ENCODE results near the gene IDH2.

The IDH2 gene

DNA sequence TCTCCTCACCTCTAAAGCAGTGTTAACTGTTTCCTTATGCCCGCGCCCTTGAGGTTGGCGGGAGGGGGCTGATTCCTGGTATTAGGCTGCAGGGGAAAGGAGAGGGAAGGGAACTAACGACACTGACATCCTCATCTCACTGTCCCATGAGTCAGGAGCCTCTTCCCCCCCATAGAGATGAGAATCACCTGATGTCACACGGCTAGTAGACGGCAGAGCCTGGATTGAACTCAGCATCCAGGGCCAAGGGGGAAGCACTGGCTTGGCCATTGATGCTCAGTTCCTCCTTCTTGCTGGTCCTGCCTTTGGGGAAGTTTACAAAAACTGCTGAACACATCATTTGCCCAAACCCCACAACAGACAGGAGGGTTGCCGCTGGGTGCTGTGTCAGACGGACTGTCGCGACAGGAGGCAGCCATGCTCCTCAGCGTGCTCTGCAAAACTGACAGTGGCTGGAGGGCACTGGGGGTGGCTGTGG, 38.5 kb downstream of the IDH2 start:
- DNase-seq (ENCODE audit: low read depth): no peak

DNA sequence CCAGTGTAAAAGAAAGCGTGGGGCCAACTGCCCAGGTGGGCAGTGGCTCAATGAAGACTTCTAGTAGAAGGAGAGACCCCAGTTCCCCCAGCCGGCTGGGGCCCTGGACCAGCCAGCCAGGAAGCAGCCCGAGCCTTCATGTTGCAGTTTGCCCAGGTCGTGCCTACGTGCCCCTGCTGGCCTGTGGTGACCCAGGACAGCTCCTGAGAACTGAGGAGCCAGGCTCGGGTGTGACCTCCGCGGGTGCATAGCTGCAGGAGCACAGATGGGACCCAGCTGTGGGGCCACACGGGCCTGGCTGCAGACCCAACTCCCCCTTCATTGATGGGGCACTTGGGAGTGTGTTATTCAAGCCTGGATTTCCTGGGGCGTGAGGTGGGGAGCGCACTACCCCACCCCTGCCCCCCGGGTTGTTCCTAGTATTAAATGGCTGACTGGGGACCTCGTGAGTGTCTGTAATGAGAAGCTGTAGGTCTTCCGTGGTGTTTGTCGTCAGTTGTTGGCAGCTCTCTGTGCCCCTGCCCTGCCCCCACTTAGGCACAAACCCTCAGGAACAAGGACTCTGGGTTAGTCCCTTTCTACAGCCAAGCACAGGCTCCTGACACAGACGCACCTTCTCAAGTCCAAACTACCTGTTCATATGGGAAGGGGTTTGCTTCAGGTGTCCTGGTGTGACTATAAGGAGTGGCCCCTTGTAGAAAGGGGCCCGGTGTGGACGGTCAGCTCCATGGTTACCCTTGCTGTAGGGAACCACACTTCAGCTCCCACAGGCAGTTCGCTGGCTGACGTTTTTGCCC, 39.1 kb downstream of the IDH2 start:
- DNase-seq (ENCODE audit: low read depth): no peak

GRCh38 chr15:90062462-90062932, 39.8 kb downstream of the IDH2 start:
- no peak for DNase-seq (ENCODE audit: low read depth)

DNA sequence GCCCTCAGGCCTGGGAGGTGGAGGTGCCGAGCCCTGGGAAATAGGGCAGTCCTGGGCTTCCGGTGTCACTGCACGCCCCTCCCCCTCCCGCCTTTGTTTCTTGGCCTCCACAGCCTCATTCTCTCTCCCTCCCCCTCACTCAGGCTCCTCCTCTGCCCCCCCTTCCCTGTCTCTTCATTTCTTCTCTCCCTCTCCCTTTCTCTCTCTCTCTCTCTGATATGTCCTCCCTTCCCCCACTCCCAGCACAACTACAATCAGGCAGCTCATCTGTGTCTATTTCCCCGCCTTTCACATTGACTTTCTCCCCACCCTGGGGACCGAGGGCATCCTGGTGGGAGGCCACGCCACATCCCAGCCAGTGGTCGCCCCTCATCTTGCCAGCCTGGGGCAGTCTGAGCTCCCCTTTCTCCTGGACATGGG, 40.2 kb downstream of the IDH2 start:
- no peak for DNase-seq (ENCODE audit: low read depth)

DNA sequence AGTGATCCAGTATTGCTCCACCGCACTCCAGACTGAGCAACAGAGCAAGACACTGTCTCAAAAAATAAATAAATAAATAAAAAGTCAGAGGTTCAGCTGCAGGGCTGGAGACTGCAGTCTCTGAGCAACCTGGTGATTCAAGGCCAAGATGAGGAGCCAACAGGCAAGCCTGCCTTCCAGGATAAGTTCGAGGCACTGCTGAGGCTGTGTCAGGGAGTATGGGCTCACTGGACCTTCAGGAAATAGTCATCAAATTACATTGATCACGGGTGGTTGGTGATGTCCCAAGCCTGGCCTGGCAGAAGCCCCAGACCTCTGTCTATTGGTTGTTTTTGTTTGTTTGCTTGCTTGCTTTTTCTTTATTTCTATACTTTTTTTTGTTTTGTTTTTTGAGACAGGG, 41.5 kb downstream of the IDH2 start:
- no peak for DNase-seq (ENCODE audit: low read depth)

DNA sequence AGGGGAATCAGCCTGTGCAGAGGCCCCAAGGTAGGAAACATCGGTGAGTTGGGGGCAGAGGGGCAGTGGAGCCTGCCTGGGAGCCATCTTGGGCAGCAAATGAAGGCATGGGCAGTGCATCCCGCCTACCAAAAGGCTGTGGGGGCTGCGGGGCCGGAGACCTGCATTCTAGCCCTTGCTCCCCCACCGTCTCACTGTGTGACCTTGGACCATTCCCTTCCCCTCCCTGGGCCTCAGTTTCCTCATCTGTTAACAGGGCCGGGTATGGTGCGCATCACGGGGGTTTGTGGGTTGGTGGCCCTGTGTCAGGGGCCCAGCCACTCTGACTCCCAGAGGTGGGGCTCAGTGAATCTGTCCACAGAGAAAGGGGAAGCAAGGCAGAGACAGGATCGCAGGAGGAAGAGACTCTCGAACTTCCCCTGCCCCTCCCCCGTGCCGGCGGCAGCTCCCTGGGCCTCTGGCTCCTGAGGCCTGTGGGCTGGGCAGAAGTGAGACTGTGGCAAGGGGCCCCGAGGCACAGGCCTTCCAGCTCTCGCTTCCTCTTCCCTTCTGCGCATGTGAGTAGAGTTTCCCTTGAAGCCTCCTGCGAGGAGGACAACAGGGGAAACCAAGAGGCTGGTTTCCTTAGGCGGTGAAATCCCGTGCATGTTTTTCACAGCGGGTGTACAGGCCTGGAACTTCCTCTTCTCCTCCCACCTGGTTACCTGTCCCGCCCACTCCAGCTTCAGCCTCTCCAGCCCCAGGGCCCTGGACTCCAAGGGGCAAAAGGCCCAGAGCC, 42.9 kb downstream of the IDH2 start:
- DNase-seq (ENCODE audit: low read depth): peak; percentile 71

- no peak for DNase-seq (ENCODE audit: low read depth)
These were observed 43.5 kb downstream of the IDH2 start for GRCh38 chr15:90058775-90059174.

DNA sequence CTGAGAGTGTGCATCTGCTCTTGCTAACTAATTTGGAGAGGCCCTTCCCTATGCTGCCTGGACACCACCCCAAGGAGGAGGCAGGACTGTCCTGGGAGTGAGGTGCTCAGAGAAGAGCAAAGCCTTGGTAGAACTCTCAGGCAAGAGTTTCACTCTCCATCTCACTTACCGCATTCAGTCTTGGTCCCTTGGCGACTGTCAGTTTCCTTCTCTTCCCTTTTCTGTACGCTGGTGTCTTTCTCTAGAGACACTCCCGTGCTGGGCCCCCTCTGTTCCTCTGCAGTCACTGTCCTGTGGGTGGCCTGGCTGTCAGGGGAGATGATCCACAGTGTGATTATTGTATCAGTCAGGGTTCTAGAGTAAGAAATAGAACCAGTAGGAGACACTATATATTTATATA, 44.0 kb downstream of the IDH2 start:
- no peak for DNase-seq (ENCODE audit: low read depth)

DNA sequence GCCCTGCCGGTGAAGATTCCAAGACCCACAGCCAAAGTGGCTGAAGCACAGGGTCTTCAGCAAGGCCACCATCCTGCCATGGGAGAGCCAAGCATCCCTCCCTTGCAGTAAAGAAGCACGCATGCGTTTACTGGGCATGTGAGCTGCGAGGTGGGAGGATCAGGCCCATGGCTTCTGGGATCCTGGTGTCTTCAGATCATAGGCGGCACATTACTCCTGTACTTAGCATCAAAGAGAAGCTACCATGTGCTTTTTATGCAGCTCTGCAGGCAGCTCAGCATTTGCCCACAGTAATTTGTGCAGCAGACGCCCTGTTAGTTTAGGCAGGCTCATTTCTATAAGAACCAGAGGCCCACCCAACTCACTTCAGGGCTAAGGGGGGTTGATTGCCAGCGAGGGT, 45.7 kb downstream of the IDH2 start:
- DNase-seq (ENCODE audit: low read depth): no peak

- DNase-seq (ENCODE audit: low read depth): no peak
These were observed 47.1 kb downstream of the IDH2 start for GRCh38 chr15:90055182-90055581.

GRCh38 chr15:90054618-90055097, 47.6 kb downstream of the IDH2 start:
- DNase-seq (ENCODE audit: low read depth): no peak

- no peak for DNase-seq (ENCODE audit: low read depth)
These were observed 48.4 kb downstream of the IDH2 start for GRCh38 chr15:90053685-90054466.

DNA sequence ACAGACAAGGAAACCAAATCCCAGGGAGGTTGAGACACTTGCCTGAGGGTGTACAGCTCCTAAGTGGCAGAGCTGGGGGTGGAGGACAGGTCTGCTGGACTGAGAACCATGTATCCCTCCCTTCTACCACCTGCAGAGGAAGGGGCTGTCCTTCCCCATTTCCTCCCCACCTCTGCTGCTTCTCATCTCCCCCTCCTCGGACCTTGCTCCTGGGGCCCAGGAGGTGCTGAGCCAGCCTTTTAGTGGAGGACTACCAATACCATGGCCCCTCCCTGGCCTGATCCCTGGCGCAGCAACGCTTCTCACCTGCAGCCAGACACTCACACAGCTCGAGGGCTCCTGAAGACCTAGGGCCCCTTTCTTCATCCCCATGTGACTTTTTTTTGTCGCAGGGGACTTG, 50.4 kb downstream of the IDH2 start:
- DNase-seq (ENCODE audit: low read depth): no peak

- no peak for DNase-seq (ENCODE audit: low read depth)
These were observed 52.3 kb downstream of the IDH2 start for GRCh38 chr15:90049666-90050604.

DNA sequence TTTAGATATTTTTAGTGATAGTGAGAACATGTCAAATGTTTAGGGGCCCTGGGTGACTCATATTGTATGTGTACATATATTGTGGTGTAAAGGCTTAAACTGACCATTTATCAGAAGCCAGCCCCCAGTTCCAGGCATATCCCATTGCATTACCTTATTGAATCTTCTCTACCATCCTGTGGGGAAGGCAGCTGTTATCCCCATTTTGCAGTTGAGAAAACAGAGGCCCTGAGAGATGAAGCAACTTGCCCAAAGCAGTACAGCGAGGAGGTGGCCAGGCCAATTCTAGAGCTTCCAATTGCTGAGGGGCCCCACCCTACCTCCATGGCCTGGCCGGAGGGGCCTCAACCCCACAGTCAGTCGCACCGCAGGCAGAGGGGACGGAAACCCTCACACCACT, 53.2 kb downstream of the IDH2 start:
- DNase-seq (ENCODE audit: low read depth): no peak

DNA sequence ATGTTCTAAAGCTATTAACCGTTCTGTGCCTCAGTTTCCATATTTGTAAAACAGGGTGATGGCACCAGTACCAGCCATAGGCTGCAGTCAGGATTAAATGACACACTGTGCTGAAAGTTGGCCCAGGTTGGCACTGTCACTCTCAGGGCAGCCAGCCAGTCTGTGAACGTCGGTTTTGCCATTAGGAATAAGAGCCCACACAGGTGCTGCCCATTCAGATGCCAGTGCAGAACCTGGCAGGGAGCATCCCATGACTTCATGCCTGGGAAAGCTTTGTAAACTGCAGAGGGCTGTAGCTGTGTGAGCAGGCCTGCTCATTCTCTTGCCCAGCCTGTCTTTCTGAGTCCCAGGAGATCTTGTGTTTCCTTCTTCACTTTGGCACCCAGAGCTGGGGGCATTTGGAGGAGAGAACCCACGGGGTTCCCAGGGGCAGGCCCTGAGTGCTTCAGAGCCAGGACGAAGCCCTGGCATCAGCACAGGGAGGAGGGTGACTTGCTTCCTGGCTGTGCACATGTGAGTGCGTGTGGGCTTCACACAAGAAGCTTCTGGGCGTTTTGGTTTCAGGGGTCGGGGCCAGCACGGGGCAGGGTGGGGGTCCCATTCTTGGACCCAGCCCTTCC, 54.2 kb downstream of the IDH2 start:
- no peak for DNase-seq (ENCODE audit: low read depth)

DNA sequence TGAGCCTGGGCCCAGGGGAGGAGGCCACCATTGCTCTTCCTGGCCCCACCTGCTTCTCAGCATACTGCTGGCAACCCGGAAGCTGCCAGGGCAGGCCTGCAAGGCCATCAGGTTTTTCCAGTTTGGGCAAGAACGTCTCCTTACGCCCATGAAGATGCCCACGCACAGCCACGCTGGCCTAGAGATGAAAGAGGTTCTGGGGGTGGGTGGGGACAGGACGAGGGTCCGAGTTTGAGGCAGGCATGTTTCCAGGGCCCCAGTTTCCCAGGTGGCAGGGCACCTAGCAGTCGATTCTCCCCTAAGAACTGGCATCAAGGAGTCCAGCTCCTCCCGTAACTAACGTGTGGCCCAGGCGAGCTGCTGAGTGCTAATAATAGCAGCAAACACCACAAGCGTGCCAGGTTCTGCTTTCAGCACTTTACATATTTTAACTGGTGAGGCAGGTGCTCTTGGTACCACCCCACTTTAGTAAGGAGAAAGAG, 55.3 kb downstream of the IDH2 start:
- DNase-seq (ENCODE audit: low read depth): no peak

- DNase-seq (ENCODE audit: low read depth): no peak
These were observed 56.0 kb downstream of the IDH2 start for GRCh38 chr15:90046289-90046688.

DNA sequence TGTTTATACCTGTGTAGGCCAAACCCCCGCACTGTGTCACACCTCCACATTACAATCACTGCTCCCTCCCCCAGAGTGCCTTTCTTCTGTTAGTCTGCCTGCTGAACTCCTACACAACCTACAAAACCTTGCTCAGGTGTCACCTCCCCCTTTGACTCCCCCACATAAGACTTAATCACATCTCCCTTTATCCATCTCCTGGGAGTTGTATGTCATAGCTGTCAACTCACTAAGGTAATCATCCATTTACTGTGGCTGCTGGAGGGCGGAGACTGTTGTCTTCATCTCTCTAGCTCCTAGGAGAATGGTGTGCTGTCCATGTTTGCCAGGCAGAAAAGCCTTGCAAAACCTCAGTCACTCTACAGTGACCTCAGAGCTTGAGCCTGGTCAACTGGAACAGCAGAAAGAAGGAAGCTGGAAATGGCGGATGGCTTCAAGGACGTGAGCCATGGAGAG, 57.3 kb downstream of the IDH2 start:
- DNase-seq (ENCODE audit: low read depth): no peak

GRCh38 chr15:90044191-90044590, 58.1 kb downstream of the IDH2 start:
- DNase-seq (ENCODE audit: low read depth): no peak

Data from activated T-cell treated with anti-CD3 and anti-CD28 coated beads for 24 hours (primary cell).